ENCODE data around the gene MRGPRG.

MRGPRG gene

GRCh38 chr11:3231851-3232744, 13.5 kb upstream of the MRGPRG start, which contains the start of gene MRGPRE:
Gene MRGPRE (minus strand): TSS chr11:3232417. CDS start chr11:3228799, 3,618 bp downstream.
- Histone ChIP-seq H3K27ac (ENCODE audit: low read depth, low read length) (no peak within 1 kb of the TSS), H3K4me3 (ENCODE audit: low read length) (no peak within 1 kb of the TSS), H2BK15ac (replicated peaks; ENCODE audit: low read depth) (no peak within 1 kb of the TSS), H2BK120ac (ENCODE audit: low read depth, low read length) (no peak within 1 kb of the TSS), H4K8ac (ENCODE audit: low read depth, low read length) (no peak within 1 kb of the TSS), H4K5ac (ENCODE audit: low read length) (no peak within 1 kb of the TSS), H3K9ac (ENCODE audit: low read length) (no peak within 1 kb of the TSS), H3K56ac (ENCODE audit: low read length) (no peak within 1 kb of the TSS), H2BK5ac (ENCODE audit: low read length) (no peak within 1 kb of the TSS), H3K18ac (ENCODE audit: low read length) (no peak within 1 kb of the TSS), H3K23ac (ENCODE audit: low read length) (no peak within 1 kb of the TSS), H3K79me2 (ENCODE audit: control insufficient read depth, insufficient read depth, low read length) (no peaks in the 10 kb centered on the region), H3K79me1 (ENCODE audit: low read length) (no peaks in the 10 kb centered on the region), H2AK5ac (ENCODE audit: low read length) (no peak within 1 kb of the TSS), H3K4me2 (ENCODE audit: low read length) (no peak within 1 kb of the TSS), H3K4me1 (ENCODE audit: control insufficient read depth, low read depth, low read length) (no peaks in the 10 kb centered on the region), H3K4ac (ENCODE audit: low read depth, low read length) (no peak within 1 kb of the TSS), H3K36me3 (ENCODE audit: control insufficient read depth, insufficient read depth, low read length) (no peaks in the 10 kb centered on the region), H3K27me3 (ENCODE audit: insufficient read depth, low read length, poor library complexity) (no peaks in the 10 kb centered on the region)
- DNase-seq: no peak
- no CpG with 5 or more reads among the region's 39 CpGs for WGBS (ENCODE audit: extremely low coverage, insufficient coverage, low lambda C conversion rate)

GRCh38 chr11:3231550-3231850, 12.9 kb upstream of the MRGPRG start:
- no peak overlapping the region for H3K18ac ChIP-seq (ENCODE audit: low read length)
- no peak overlapping the region for H3K4me2 ChIP-seq (ENCODE audit: low read length)
- no peaks in the 10 kb centered on the region for H3K4me1 ChIP-seq (ENCODE audit: control insufficient read depth, low read depth, low read length)
- H3K23ac ChIP-seq (ENCODE audit: low read length): no peak overlapping the region
- no peak overlapping the region for H3K27ac ChIP-seq (ENCODE audit: low read depth, low read length)
- no peak overlapping the region for H2BK5ac ChIP-seq (ENCODE audit: low read length)
- no peak overlapping the region for H3K9ac ChIP-seq (ENCODE audit: low read length)
- no CpG with 5 or more reads among the region's 6 CpGs for WGBS (ENCODE audit: extremely low coverage, insufficient coverage, low lambda C conversion rate)
- no peak overlapping the region for H4K8ac ChIP-seq (ENCODE audit: low read depth, low read length)
- H3K4ac ChIP-seq (ENCODE audit: low read depth, low read length): no peak overlapping the region
- H3K79me1 ChIP-seq (ENCODE audit: low read length): no peaks in the 10 kb centered on the region
- H3K27me3 ChIP-seq (ENCODE audit: insufficient read depth, low read length, poor library complexity): no peaks in the 10 kb centered on the region
- no peak overlapping the region for H4K5ac ChIP-seq (ENCODE audit: low read length)
- no peak overlapping the region for H3K4me3 ChIP-seq (ENCODE audit: low read length)
- H2BK15ac ChIP-seq (replicated peaks; ENCODE audit: low read depth): no peak overlapping the region
- H2AK5ac ChIP-seq (ENCODE audit: low read length): no peak overlapping the region
- no peak overlapping the region for H3K56ac ChIP-seq (ENCODE audit: low read length)
- H2BK120ac ChIP-seq (ENCODE audit: low read depth, low read length): no peak overlapping the region
- no peak for DNase-seq
- no peaks in the 10 kb centered on the region for H3K79me2 ChIP-seq (ENCODE audit: control insufficient read depth, insufficient read depth, low read length)
- no peaks in the 10 kb centered on the region for H3K36me3 ChIP-seq (ENCODE audit: control insufficient read depth, insufficient read depth, low read length)

DNA sequence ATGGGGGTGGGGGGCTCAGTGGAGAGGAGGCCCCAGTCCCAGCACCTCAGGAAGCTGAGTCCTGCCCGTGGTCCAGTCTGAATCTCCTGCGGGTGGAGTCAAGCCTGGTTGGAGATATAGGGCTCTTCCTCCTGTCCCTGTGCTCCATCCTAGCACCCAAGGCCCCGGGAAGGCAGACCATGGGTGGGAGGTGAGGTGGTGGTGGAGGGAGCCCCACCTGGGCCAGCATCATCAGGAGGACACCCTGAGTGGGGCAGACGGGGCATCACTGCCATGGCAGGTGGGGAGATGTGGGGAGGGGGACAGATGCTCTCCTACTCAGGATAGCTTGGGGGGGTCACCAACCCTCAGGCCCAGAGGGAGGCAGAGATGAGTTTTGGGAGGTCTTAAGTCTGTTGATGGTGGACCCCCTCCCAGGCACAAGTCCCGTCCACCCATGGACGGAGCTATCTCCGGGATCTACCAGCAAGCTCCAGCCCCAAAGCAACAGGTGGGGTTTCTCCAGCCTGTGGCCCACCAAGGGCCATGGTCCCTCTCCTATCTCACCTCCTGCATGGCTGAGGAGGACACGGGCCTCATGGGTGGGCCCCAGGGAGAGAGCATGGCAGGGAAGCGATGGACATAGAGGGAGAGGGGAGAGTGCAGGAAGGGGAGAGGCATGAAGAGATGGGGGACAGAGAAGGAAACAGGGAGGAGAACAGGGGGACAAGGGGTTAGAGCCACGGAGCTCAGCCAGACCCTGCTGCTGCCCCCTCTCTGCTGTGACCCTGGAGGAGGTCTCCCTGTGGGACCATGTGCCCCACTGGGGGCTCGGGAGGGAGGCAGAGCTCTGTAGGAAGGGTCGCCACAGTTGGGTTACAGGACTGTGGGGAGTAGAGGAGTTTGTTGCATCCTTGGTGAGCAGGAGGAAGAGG, 12.3 kb upstream of the MRGPRG start:
- no peak overlapping the region for H3K9ac ChIP-seq (ENCODE audit: low read length)
- H3K4ac ChIP-seq (ENCODE audit: low read depth, low read length): no peak overlapping the region
- no peaks in the 10 kb centered on the region for H3K27me3 ChIP-seq (ENCODE audit: insufficient read depth, low read length, poor library complexity)
- no peaks in the 10 kb centered on the region for H3K79me1 ChIP-seq (ENCODE audit: low read length)
- DNase-seq: no peak
- no peak overlapping the region for H2BK15ac ChIP-seq (replicated peaks; ENCODE audit: low read depth)
- H3K4me2 ChIP-seq (ENCODE audit: low read length): no peak overlapping the region
- no peaks in the 10 kb centered on the region for H3K79me2 ChIP-seq (ENCODE audit: control insufficient read depth, insufficient read depth, low read length)
- H3K23ac ChIP-seq (ENCODE audit: low read length): no peak overlapping the region
- no peak overlapping the region for H4K5ac ChIP-seq (ENCODE audit: low read length)
- H2BK120ac ChIP-seq (ENCODE audit: low read depth, low read length): no peak overlapping the region
- no peaks in the 10 kb centered on the region for H3K4me1 ChIP-seq (ENCODE audit: control insufficient read depth, low read depth, low read length)
- no peak overlapping the region for H3K4me3 ChIP-seq (ENCODE audit: low read length)
- H2AK5ac ChIP-seq (ENCODE audit: low read length): no peak overlapping the region
- no peak overlapping the region for H2BK5ac ChIP-seq (ENCODE audit: low read length)
- no peak overlapping the region for H3K18ac ChIP-seq (ENCODE audit: low read length)
- no peak overlapping the region for H4K8ac ChIP-seq (ENCODE audit: low read depth, low read length)
- no peak overlapping the region for H3K56ac ChIP-seq (ENCODE audit: low read length)
- WGBS (ENCODE audit: extremely low coverage, insufficient coverage, low lambda C conversion rate): no CpG with 5 or more reads among the region's 12 CpGs
- no peak overlapping the region for H3K27ac ChIP-seq (ENCODE audit: low read depth, low read length)
- no peaks in the 10 kb centered on the region for H3K36me3 ChIP-seq (ENCODE audit: control insufficient read depth, insufficient read depth, low read length)

- no peak overlapping the region for H2BK5ac ChIP-seq (ENCODE audit: low read length)
- H4K5ac ChIP-seq (ENCODE audit: low read length): no peak overlapping the region
- H3K18ac ChIP-seq (ENCODE audit: low read length): no peak overlapping the region
- no peaks in the 10 kb centered on the region for H3K27me3 ChIP-seq (ENCODE audit: insufficient read depth, low read length, poor library complexity)
- no peak overlapping the region for H2AK5ac ChIP-seq (ENCODE audit: low read length)
- H3K4me3 ChIP-seq (ENCODE audit: low read length): no peak overlapping the region
- no CpG with 5 or more reads among the region's 21 CpGs for WGBS (ENCODE audit: extremely low coverage, insufficient coverage, low lambda C conversion rate)
- H2BK15ac ChIP-seq (replicated peaks; ENCODE audit: low read depth): no peak overlapping the region
- no peak overlapping the region for H4K8ac ChIP-seq (ENCODE audit: low read depth, low read length)
- no peak overlapping the region for H3K23ac ChIP-seq (ENCODE audit: low read length)
- no peaks in the 10 kb centered on the region for H3K36me3 ChIP-seq (ENCODE audit: control insufficient read depth, insufficient read depth, low read length)
- H3K4me1 ChIP-seq (ENCODE audit: control insufficient read depth, low read depth, low read length): no peaks in the 10 kb centered on the region
- H3K4me2 ChIP-seq (ENCODE audit: low read length): no peak overlapping the region
- no peak for DNase-seq
- H3K27ac ChIP-seq (ENCODE audit: low read depth, low read length): no peak overlapping the region
- no peak overlapping the region for H2BK120ac ChIP-seq (ENCODE audit: low read depth, low read length)
- H3K79me2 ChIP-seq (ENCODE audit: control insufficient read depth, insufficient read depth, low read length): no peaks in the 10 kb centered on the region
- no peak overlapping the region for H3K9ac ChIP-seq (ENCODE audit: low read length)
- H3K4ac ChIP-seq (ENCODE audit: low read depth, low read length): no peak overlapping the region
- no peak overlapping the region for H3K56ac ChIP-seq (ENCODE audit: low read length)
- no peaks in the 10 kb centered on the region for H3K79me1 ChIP-seq (ENCODE audit: low read length)
Observed at GRCh38 chr11:3229673-3230630, 11.3 kb upstream of the MRGPRG start.

GRCh38 chr11:3228445-3228829, 9.8 kb upstream of the MRGPRG start:
- no peak overlapping the region for H3K23ac ChIP-seq (ENCODE audit: low read length)
- no CpG with 5 or more reads among the region's 23 CpGs for WGBS (ENCODE audit: extremely low coverage, insufficient coverage, low lambda C conversion rate)
- H3K27ac ChIP-seq (ENCODE audit: low read depth, low read length): no peak overlapping the region
- no peak overlapping the region for H4K8ac ChIP-seq (ENCODE audit: low read depth, low read length)
- H3K4me3 ChIP-seq (ENCODE audit: low read length): no peak overlapping the region
- no peak overlapping the region for H2BK120ac ChIP-seq (ENCODE audit: low read depth, low read length)
- no peaks in the 10 kb centered on the region for H3K36me3 ChIP-seq (ENCODE audit: control insufficient read depth, insufficient read depth, low read length)
- H3K4me2 ChIP-seq (ENCODE audit: low read length): no peak overlapping the region
- H3K79me2 ChIP-seq (ENCODE audit: control insufficient read depth, insufficient read depth, low read length): no peaks in the 10 kb centered on the region
- H2BK15ac ChIP-seq (replicated peaks; ENCODE audit: low read depth): no peak overlapping the region
- H3K27me3 ChIP-seq (ENCODE audit: insufficient read depth, low read length, poor library complexity): no peaks in the 10 kb centered on the region
- H2BK5ac ChIP-seq (ENCODE audit: low read length): no peak overlapping the region
- H3K4ac ChIP-seq (ENCODE audit: low read depth, low read length): no peak overlapping the region
- H3K56ac ChIP-seq (ENCODE audit: low read length): no peak overlapping the region
- DNase-seq: no peak
- no peak overlapping the region for H3K9ac ChIP-seq (ENCODE audit: low read length)
- H3K79me1 ChIP-seq (ENCODE audit: low read length): no peaks in the 10 kb centered on the region
- H3K18ac ChIP-seq (ENCODE audit: low read length): no peak overlapping the region
- no peak overlapping the region for H4K5ac ChIP-seq (ENCODE audit: low read length)
- H3K4me1 ChIP-seq (ENCODE audit: control insufficient read depth, low read depth, low read length): no peaks in the 10 kb centered on the region
- H2AK5ac ChIP-seq (ENCODE audit: low read length): no peak overlapping the region

Data from mesendoderm (in vitro differentiated cells).